Thyroid gland (tissue), 4 donors: ENCODE data around the gene HOXD3. TPM values are rescaled to one million over a fixed set of nuclear protein-coding genes. Genes with fewer than 3 reads are reported as not detected.

ENCODE experiments used
- DNase-seq, 2 donors: peaks; one replicate each; pipeline ENCODE4 v3.0.0-alpha.2; 2019
- H3K27ac ChIP-seq, 3 donors: fragments of 200-600 bp; sonication (generic); 1 replicate in 2 of 3; 2 replicates in 1 of 3; pipeline ENCODE4 v1.5.1; 2016 to 2019; ENCODE audit warnings: mild to moderate bottlenecking in 1 of 3, moderate library complexity in 1 of 3
- H3K27me3 ChIP-seq: fragments of 200-600 bp; sonication (generic); one replicate; pipeline ENCODE4 v1.5.1; 2019
- H3K36me3 ChIP-seq, 2 donors: fragments of 200-600 bp; sonication (generic); one replicate each; pipeline ENCODE4 v1.5.1; 2016 to 2019
- H3K4me1 ChIP-seq, 2 donors: fragments of 200-600 bp; sonication (generic); one replicate each; pipeline ENCODE4 v1.5.1; 2017 to 2019
- H3K4me3 ChIP-seq, 3 donors: fragments of 200-600 bp; sonication (generic); replicated peaks in 1 of 3; 1 replicate in 2 of 3; 2 replicates in 1 of 3; pipeline ENCODE4 v1.5.1; 2016; ENCODE audit warnings: mild to moderate bottlenecking in 1 of 3
- H3K9me3 ChIP-seq: fragments of 200-600 bp; sonication (generic); one replicate; pipeline ENCODE4 v1.5.1; 2017
- CTCF ChIP-seq, 6 experiments: fragments of 200-600 bp in 3 of 6; fragments of 450-650 bp in 3 of 6; sonication (generic) in 3 of 6; IDR thresholded peaks; one replicate each; pipeline ENCODE4 v1.5.1; 2016 to 2019; ENCODE audit warnings: antibody characterized with exemption in 6 of 6, mild to moderate bottlenecking in 2 of 6, inconsistent platforms in 1 of 6, moderate library complexity in 1 of 6
- POLR2A ChIP-seq, 2 donors: fragments of 450-650 bp; IDR thresholded peaks; one replicate each; pipeline ENCODE4 v1.6.1; 2017; ENCODE audit warnings: antibody characterized with exemption in 2 of 2, mild to moderate bottlenecking in 2 of 2, moderate library complexity in 1 of 2
- WGBS, 2 donors: methylation state at CpG; one replicate each; pipeline ENCODE4 v1.1.5; 2017; 5-methylcytosine and 5-hydroxymethylcytosine counted together
- intact Hi-C: fragments of 100-400 bp; cut with DNase I; formaldehyde crosslinking; loops from one replicate; pipeline ENCODE4 v1.15.1; 2023
- total RNA-seq, 4 donors: library from RNA; depleted of rRNA; stranded (reverse); fragments of >200 nt; gene quantifications; one replicate each; pipeline ENCODE4 v1.2.3, GENCODE V29; 2016

Gene HOXD3
- total RNA-seq, 4 donors from 2014 or later = 0.75 to 5.0 (median 3.1) TPM

GRCh38 chr2:176172007-176172894 is 15.1 kb downstream of the HOXD3 start:
- peaks cover 59% of the 10 kb centered on the region for H3K27me3 ChIP-seq
- DNase-seq = no peak
- H3K9me3 ChIP-seq = no peaks in the 10 kb centered on the region
- intact Hi-C loops = no loop called here
- 21 to 38% methylated on average over 33 to 38 of the region's 60 CpGs for WGBS, 2 donors
- H3K4me3 ChIP-seq = no peak overlapping the region
- H3K4me1 ChIP-seq = peaks cover 7% of the 10 kb centered on the region in 2 donors
- H3K27ac ChIP-seq = no peak overlapping the region
- TF ChIP-seq CTCF (IDR thresholded peaks at IDR 0.05) = no peak
- no peak for TF ChIP-seq POLR2A (IDR thresholded peaks at IDR 0.05)
- H3K36me3 ChIP-seq = no peaks in the 10 kb centered on the region

- 33 to 42% methylated on average over 14 of the region's 14 CpGs for WGBS, 2 donors
- Histone ChIP-seq H3K4me1 (peaks cover 10% of the 10 kb centered on the region in 2 donors), H3K36me3 (no peaks in the 10 kb centered on the region), H3K27ac (no peak overlapping the region), H3K4me3 (no peak overlapping the region), H3K27me3 (peaks cover 62% of the 10 kb centered on the region), H3K9me3 (no peaks in the 10 kb centered on the region)
- intact Hi-C loops = no loop called here
- no peak for TF ChIP-seq CTCF (IDR thresholded peaks at IDR 0.05)
- TF ChIP-seq POLR2A (IDR thresholded peaks at IDR 0.05) = no peak
- no peak for DNase-seq
Measured at GRCh38 chr2:176172895-176173566, 15.9 kb downstream of the HOXD3 start.

- Histone ChIP-seq H3K9me3 (no peaks in the 10 kb centered on the region), H3K4me3 (no peak overlapping the region), H3K27me3 (peaks cover 60% of the 10 kb centered on the region), H3K27ac (no peak overlapping the region), H3K4me1 (peaks cover 14 to 15% of the 10 kb centered on the region in 2 donors), H3K36me3 (no peaks in the 10 kb centered on the region)
- 18 to 30% methylated on average over 7 of the region's 7 CpGs for WGBS, 2 donors
- intact Hi-C loops = no loop called here
- no peak for DNase-seq
- TF ChIP-seq CTCF (IDR thresholded peaks at IDR 0.05) (no peak), POLR2A (IDR thresholded peaks at IDR 0.05) (no peak)
Measured at GRCh38 chr2:176173567-176174381, 16.7 kb downstream of the HOXD3 start.

- Histone ChIP-seq H3K36me3 (no peaks in the 10 kb centered on the region), H3K4me1 (peaks cover 14 to 15% of the 10 kb centered on the region in 2 donors), H3K9me3 (no peaks in the 10 kb centered on the region), H3K27ac (no peak overlapping the region), H3K27me3 (peaks cover 57% of the 10 kb centered on the region), H3K4me3 (no peak overlapping the region)
- DNase-seq = no peak
- WGBS, 2 donors = 19 to 22% methylated on average over 8 to 11 of the region's 14 CpGs
- TF ChIP-seq CTCF (IDR thresholded peaks at IDR 0.05) (no peak), POLR2A (IDR thresholded peaks at IDR 0.05) (no peak)
- intact Hi-C loops = no loop called here
Measured at GRCh38 chr2:176174382-176174823, 17.3 kb downstream of the HOXD3 start.
